Activated CD8-positive, alpha-beta memory T cell treated with anti-CD3 and anti-CD28 coated beads, Interleukin-2, amount 50 U/mL, for 48 hours (primary cell): ENCODE measurements around the gene TMEM117.

Source experiments
- DNase-seq: peaks from one replicate; pipeline ENCODE4 v3.0.0-alpha.2; 2020

TMEM117 gene

GRCh38 chr12:44405297-44405696 lies 569.4 kb downstream of the TMEM117 start:
- DNase-seq = no peak

- DNase-seq = no peak
These were observed 586.7 kb downstream of the TMEM117 start for GRCh38 chr12:44422559-44422958.

- DNase-seq = no peak
These were observed 592.9 kb downstream of the TMEM117 start for GRCh38 chr12:44428825-44429224.

GRCh38 chr12:44431647-44432343 lies 595.9 kb downstream of the TMEM117 start:
- no peak for DNase-seq

- no peak for DNase-seq
These were observed 597.8 kb downstream of the TMEM117 start for GRCh38 chr12:44433659-44434058.

- no peak for DNase-seq
These were observed 600.9 kb downstream of the TMEM117 start for GRCh38 chr12:44436756-44437155.
